Naive B cell (primary cell): ENCODE data around the gene EML4. TPM values are rescaled to one million over a fixed set of nuclear protein-coding genes. Genes with fewer than 3 reads are reported as not detected.

Source experiments
- ATAC-seq, 2 donors: fragments of 150-1000 bp; cut with Tn5 transposase; 2 replicates each; pipeline ENCODE4 v1.10.0; 2021; ENCODE audit warnings: low read depth in 2 of 2, mild to moderate bottlenecking in 2 of 2, moderate library complexity in 2 of 2
- DNase-seq: peaks from one replicate; pipeline ENCODE4 v3.0.0; 2022
- H3K27ac Mint-ChIP-seq, 6 donors: one replicate each; pipeline ENCODE4 v1.8.0; 2020 to 2022; ENCODE audit warnings: mild to moderate bottlenecking in 6 of 6, mixed read lengths in 6 of 6, moderate library complexity in 5 of 6, inconsistent platforms in 2 of 6
- H3K27me3 Mint-ChIP-seq, 3 donors: one replicate each; pipeline ENCODE4 v1.8.0; 2021 to 2022; ENCODE audit warnings: mixed read lengths in 3 of 3, mild to moderate bottlenecking in 1 of 3
- H3K36me3 Mint-ChIP-seq, 2 donors: one replicate each; pipeline ENCODE4 v1.8.0; 2020 to 2022; ENCODE audit warnings: mixed read lengths in 2 of 2, inconsistent platforms in 1 of 2, mild to moderate bottlenecking in 1 of 2
- H3K4me1 Mint-ChIP-seq, 3 donors: one replicate each; pipeline ENCODE4 v1.8.0; 2020 to 2022; ENCODE audit warnings: mixed read lengths in 3 of 3, inconsistent platforms in 1 of 3, mild to moderate bottlenecking in 1 of 3, moderate library complexity in 1 of 3
- H3K4me3 Mint-ChIP-seq, 8 donors: one replicate each; pipeline ENCODE4 v1.8.0; 2020 to 2022; ENCODE audit warnings: mild to moderate bottlenecking in 8 of 8, mixed read lengths in 8 of 8, moderate library complexity in 8 of 8, inconsistent platforms in 2 of 8
- H3K9me3 Mint-ChIP-seq, 7 donors: one replicate each; pipeline ENCODE4 v1.8.0; 2020 to 2022; ENCODE audit warnings: mixed read lengths in 7 of 7, mild to moderate bottlenecking in 5 of 7, inconsistent platforms in 2 of 7, moderate library complexity in 1 of 7
- polyA plus RNA-seq, 6 donors: library from polyadenylated mRNA; unstranded; fragments of 300-500 nt; fragmentation: Illumina TruSeq; gene quantifications; one replicate each; pipeline ENCODE4 v1.2.3, GENCODE V29; 2021; ENCODE audit warnings: low read depth in 6 of 6

The EML4 gene
- polyA plus RNA-seq, 6 donors from 2014 or later, result 33.3 to 77.6 (median 62.5) TPM

DNA sequence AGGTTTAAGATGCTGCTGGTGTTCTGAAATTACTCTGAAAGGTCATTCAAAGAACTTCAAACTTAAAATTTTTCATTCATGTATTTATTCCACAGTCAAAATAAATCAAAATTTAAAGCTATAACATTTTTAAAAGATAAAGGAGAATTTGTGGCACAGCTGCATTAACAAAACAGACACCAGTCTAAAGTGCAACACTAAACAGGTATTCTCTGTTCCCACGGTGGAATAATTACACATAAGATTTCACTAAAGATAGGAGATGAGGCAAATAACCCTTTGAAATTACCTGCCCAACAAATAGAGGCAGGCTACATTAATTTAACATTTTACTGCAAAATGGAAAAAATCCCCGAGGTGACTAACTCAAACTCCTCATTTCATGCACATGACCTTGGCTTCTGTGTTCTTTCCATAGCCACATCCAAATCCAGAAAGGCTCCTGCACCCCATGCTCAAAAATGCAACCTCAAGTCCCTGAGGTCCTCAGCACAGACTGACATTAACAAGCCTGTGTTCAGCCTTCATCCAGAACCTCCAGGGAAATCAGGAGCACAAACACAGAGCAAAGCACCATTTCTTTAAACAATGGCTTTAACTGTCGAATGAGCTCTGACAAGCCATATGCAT lies 181.4 kb downstream of the EML4 start:
- H3K27me3 Mint-ChIP-seq, result no peaks in the 10 kb centered on the region
- peaks cover 0 to 24% of the 10 kb centered on the region in 2 donors for H3K36me3 Mint-ChIP-seq
- no peak overlapping the region for H3K4me3 Mint-ChIP-seq
- peaks cover 5 to 38% (median 8%) of the 10 kb centered on the region in 3 donors for H3K4me1 Mint-ChIP-seq
- H3K9me3 Mint-ChIP-seq, result no peaks in the 10 kb centered on the region
- ATAC-seq (no peak), DNase-seq (no peak)
- H3K27ac Mint-ChIP-seq, result peak overlapping the region in 1 of 6 donors; percentile 49

GRCh38 chr2:42351864-42352263 lies 182.7 kb downstream of the EML4 start:
- Mint-ChIP-seq H3K4me1 (peaks cover 10 to 37% (median 17%) of the 10 kb centered on the region in 3 donors), H3K27me3 (no peaks in the 10 kb centered on the region), H3K9me3 (no peaks in the 10 kb centered on the region), H3K4me3 (peak overlapping the region in 1 of 8 donors; percentile 10), H3K27ac (no peak overlapping the region), H3K36me3 (peaks cover 0 to 24% of the 10 kb centered on the region in 2 donors)
- ATAC-seq (no peak), DNase-seq (no peak)

DNA sequence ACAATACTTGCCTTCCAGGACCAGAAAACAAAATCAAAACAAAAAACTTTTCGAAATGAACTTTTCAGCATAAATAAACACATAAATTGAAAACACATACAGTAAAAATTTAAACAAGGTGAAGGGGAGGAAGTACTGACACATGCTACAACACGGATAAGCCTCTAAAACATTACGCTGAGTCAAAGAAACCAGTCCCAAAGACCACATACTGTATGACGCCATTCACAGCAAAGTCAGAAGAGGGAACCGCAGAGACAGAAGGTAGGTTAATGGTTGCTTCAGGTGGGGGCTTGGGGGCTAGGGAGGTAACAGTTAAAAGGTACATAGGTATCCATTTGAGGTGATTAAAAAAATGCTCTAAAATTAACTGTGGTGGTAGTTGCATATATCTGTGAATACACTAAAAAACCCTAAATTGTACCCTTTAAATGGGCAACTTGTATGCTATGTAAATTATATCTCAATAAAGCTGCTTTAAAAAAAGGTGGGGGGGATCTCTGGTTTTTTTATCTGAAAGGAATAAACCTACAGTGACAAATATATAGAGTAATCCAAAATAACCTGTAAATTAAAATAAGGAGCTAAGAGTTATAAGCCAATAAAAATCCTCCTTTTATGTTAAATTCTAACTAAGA lies 184.8 kb downstream of the EML4 start:
- Mint-ChIP-seq H3K27ac (peak overlapping the region in 2 of 6 donors; percentile 2 to 67), H3K4me1 (peaks cover 24 to 45% (median 38%) of the 10 kb centered on the region in 3 donors), H3K36me3 (peaks cover 0 to 18% of the 10 kb centered on the region in 2 donors), H3K4me3 (peak overlapping the region in 1 of 8 donors; percentile 16), H3K9me3 (no peaks in the 10 kb centered on the region), H3K27me3 (no peaks in the 10 kb centered on the region)
- ATAC-seq (no peak), DNase-seq (no peak)

DNA sequence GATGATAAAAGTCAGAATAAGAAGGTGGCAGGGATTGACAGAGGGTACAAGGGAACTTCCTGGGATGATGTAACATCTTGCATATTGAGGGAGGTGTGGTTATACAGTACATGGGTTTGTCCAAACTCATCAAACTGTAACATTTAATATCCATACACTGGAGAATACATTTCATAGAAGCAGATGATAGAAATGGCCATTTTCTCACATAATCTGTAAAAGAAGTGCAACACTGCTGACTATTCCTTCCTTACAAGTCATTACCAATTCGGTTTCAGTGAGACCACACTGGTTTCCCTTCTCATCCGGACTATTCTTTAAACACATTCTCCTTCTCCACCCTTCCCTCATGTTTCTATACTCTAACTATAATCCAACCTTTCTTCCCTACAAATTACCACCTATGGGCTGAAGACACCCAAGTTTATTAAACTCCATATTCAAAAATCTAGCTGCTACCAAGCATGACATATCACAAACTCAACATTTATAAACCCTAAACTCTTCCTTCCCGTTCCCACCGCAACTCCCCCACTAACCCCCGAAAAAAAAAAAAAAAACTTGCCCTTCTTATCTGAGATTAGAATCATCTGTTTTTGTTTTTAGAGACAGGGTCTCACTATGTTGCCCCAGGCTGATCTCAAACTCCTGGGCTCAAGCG lies 190.3 kb downstream of the EML4 start:
- H3K9me3 Mint-ChIP-seq, result no peaks in the 10 kb centered on the region
- H3K4me1 Mint-ChIP-seq, result peaks cover 40 to 63% (median 59%) of the 10 kb centered on the region in 3 donors

GRCh38 chr2:42359965-42360483 lies 190.9 kb downstream of the EML4 start:
- ATAC-seq (no peak), DNase-seq (peak; percentile 4)
- Mint-ChIP-seq H3K4me1 (peaks cover 35 to 57% (median 53%) of the 10 kb centered on the region in 3 donors), H3K27me3 (peaks cover 0 to 7% (median 0%) of the 10 kb centered on the region in 3 donors), H3K36me3 (no peaks in the 10 kb centered on the region), H3K9me3 (no peaks in the 10 kb centered on the region), H3K4me3 (peak overlapping the region; percentile 89 to 98 (median 96)), H3K27ac (peak overlapping the region; percentile 70 to 100 (median 99))

More for the DNA sequence above, 190.3 kb downstream of the EML4 start:
- no peaks in the 10 kb centered on the region for H3K36me3 Mint-ChIP-seq
- H3K4me3 Mint-ChIP-seq, result peak overlapping the region; percentile 89 to 98 (median 96)
- no peak for ATAC-seq
- H3K27ac Mint-ChIP-seq, result peak overlapping the region in 5 of 6 donors; percentile 81 to 100 (median 99)
- no peak for DNase-seq
- peaks cover 0 to under 1% (median 0%) of the 10 kb centered on the region in 3 donors for H3K27me3 Mint-ChIP-seq

DNA sequence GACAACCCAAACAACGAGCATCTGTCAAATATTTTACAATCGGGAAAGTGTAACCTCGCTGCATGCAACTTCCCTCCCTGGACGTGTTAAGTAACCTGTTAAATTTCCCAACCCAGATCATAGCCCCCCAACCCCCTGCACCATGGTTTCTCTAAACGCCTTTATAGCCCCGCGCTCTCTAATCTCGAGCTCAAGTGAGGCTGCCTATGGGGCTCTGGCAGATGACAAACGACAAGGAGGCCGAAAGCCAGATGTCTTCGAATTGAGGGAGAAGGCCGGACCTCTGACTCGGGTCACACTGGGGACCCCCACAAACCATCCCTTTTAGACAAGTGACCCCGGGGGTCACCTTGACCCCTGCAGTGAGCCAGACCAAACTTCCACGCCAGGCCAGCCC lies 191.3 kb downstream of the EML4 start:
- H3K27me3 Mint-ChIP-seq, result peaks cover 0 to 8% (median 0%) of the 10 kb centered on the region in 3 donors
- peaks cover 35 to 56% (median 51%) of the 10 kb centered on the region in 3 donors for H3K4me1 Mint-ChIP-seq
- H3K9me3 Mint-ChIP-seq, result no peaks in the 10 kb centered on the region
- H3K4me3 Mint-ChIP-seq, result peak overlapping the region; percentile 89 to 98 (median 96)
- DNase-seq (no peak), ATAC-seq (no peak)
- H3K27ac Mint-ChIP-seq, result peak overlapping the region; percentile 94 to 100 (median 99)
- no peaks in the 10 kb centered on the region for H3K36me3 Mint-ChIP-seq

DNA sequence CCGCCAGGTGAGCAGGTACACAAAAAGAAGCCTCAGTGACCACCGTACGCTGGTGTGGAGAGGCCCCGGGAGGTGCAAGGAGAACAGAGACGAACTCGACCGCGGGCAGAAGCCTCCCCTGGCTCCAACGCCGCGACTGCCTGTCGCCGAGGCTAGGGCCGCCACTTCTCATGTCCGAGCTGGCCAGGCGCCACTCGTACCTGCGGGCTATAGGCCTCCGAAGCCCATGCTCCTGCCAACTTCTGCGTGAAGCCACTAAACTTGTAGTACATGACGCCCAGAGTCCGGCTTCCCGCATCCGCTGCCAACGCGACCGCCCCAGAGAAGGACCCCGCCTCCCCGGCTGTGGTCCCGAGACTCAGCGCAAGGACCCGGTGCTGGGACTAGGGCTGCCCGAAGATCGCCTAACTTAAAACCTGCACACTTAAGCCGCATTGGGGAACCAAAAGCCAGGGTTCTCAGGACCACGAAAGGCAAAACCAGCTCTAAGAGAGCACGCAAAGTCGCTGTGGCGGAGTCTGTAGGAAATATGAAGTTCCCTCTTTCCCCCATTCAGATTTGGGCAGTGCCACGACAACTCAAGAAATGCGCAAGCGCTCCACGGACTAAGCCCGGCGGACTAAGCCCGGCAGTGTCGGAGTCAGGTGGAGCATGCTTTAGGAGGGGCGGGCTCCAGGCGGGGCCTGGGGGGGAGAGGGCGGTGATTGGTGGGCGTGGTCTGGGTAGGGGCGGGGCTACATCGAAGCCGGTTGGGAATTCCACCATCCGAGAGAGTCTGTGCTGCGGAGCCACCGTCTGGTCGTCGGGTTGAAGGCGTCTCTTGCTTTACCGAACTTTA lies 192.0 kb downstream of the EML4 start, which contains the start of gene COX7A2L:
Gene COX7A2L (minus strand): TSS at position 328 of the 838 bp plus-strand sequence. CDS start 56 bp downstream, at position 272.
- Mint-ChIP-seq H3K27ac (peak within 1 kb of the TSS; percentile 94 to 100 (median 99)), H3K4me1 (peaks cover 33 to 54% (median 51%) of the 10 kb centered on the region in 3 donors)

DNA sequence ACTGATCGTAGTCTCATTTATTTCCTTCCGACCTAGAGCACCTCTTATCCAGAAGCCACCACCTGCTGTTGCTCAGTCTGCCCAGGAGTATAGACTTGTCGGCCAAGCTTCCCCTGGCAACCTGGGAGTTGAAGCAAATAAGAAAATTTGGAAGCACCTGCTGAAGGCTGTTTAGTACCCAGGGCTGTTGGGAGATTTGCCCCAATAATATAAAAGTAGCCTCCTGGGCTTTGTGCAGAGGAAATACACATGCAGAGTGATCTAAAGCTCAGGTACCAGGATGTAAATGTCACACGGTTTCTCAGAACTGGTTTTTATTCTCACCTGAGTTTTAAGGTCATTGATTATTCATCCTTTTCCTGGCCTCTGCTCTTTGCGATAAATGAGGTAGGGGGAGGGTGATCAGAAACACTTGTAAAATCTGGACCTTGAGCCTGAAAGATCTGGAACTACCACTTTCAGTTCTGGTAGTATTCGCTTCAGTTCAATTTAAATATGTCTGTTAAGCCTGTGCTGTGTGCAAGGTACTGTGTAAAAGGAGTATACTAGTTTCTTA lies 192.7 kb downstream of the EML4 start:
- no peaks in the 10 kb centered on the region for H3K9me3 Mint-ChIP-seq
- peaks cover 30 to 51% (median 47%) of the 10 kb centered on the region in 3 donors for H3K4me1 Mint-ChIP-seq
- DNase-seq, result no peak
- H3K27ac Mint-ChIP-seq, result peak overlapping the region; percentile 94 to 100 (median 99)
- no peaks in the 10 kb centered on the region for H3K36me3 Mint-ChIP-seq
- H3K4me3 Mint-ChIP-seq, result peak overlapping the region; percentile 89 to 98 (median 96)
- peaks cover 1 to 8% (median 8%) of the 10 kb centered on the region in 3 donors for H3K27me3 Mint-ChIP-seq
- no peak for ATAC-seq

More for the DNA sequence above, 192.0 kb downstream of the EML4 start, which contains the start of gene COX7A2L:
- no peaks in the 10 kb centered on the region for H3K36me3 Mint-ChIP-seq
- ATAC-seq (peak; percentile 89), DNase-seq (peak; percentile 95)
- H3K27me3 Mint-ChIP-seq, result peaks cover 0 to 8% (median 5%) of the 10 kb centered on the region in 3 donors
- no peaks in the 10 kb centered on the region for H3K9me3 Mint-ChIP-seq
- H3K4me3 Mint-ChIP-seq, result peak within 1 kb of the TSS; percentile 89 to 98 (median 96)

DNA sequence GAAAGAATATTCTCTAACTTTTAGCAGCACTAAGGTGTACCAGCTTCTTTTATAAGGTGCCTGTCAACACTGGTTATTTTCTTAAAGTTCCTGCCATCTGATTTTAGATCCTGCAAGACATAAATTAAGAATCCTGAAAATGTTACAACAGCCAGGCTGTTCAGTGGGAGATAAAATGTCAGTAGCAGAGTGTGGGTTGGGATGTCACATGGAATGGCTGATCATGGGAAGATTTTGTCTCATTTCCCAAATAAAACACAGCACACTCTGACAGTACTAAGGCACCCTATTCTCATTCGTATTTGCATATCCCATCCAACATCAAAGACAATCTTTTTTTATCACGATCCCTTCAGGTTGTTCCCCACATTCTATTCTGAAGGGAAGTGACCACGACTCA lies 194.3 kb downstream of the EML4 start:
- no peak overlapping the region for H3K4me3 Mint-ChIP-seq
- DNase-seq (no peak), ATAC-seq (no peak)
- H3K9me3 Mint-ChIP-seq, result no peaks in the 10 kb centered on the region
- peaks cover 19 to 37% (median 31%) of the 10 kb centered on the region in 3 donors for H3K4me1 Mint-ChIP-seq
- peaks cover 9 to 16% (median 11%) of the 10 kb centered on the region in 3 donors for H3K27me3 Mint-ChIP-seq
- no peak overlapping the region for H3K27ac Mint-ChIP-seq
- H3K36me3 Mint-ChIP-seq, result no peaks in the 10 kb centered on the region

DNA sequence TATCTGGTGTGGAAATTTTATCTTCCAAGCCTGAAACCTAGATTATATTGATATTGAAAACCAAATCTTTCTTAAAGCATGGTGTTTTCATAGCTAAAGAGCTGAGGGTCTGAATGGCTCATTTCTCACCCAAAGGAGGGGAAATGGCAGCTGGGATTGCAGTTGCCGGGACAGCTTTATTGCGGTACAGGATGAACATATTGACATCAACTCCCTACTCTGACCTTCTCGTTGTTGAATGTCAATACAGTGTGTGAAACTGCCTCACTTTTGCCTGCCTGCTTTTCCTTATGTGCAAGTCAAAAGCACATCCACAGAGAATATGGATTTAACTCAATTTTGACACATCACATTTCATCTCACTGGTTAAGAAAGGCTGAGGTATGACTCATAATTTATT lies 195.5 kb downstream of the EML4 start:
- Mint-ChIP-seq H3K27ac (no peak overlapping the region), H3K9me3 (no peaks in the 10 kb centered on the region), H3K36me3 (no peaks in the 10 kb centered on the region), H3K27me3 (peaks cover 9 to 16% (median 11%) of the 10 kb centered on the region in 3 donors), H3K4me1 (peaks cover 9 to 25% (median 18%) of the 10 kb centered on the region in 3 donors), H3K4me3 (no peak overlapping the region)
- ATAC-seq (no peak), DNase-seq (no peak)

- no peak overlapping the region for H3K4me3 Mint-ChIP-seq
- no peak for ATAC-seq
- H3K27ac Mint-ChIP-seq, result no peak overlapping the region
- DNase-seq, result no peak
- H3K27me3 Mint-ChIP-seq, result peaks cover 9 to 16% (median 11%) of the 10 kb centered on the region in 3 donors
- H3K9me3 Mint-ChIP-seq, result no peaks in the 10 kb centered on the region
- H3K36me3 Mint-ChIP-seq, result no peaks in the 10 kb centered on the region
- H3K4me1 Mint-ChIP-seq, result peaks cover 0 to 8% (median 8%) of the 10 kb centered on the region in 3 donors
These were observed 197.3 kb downstream of the EML4 start for GRCh38 chr2:42366411-42366810.

DNA sequence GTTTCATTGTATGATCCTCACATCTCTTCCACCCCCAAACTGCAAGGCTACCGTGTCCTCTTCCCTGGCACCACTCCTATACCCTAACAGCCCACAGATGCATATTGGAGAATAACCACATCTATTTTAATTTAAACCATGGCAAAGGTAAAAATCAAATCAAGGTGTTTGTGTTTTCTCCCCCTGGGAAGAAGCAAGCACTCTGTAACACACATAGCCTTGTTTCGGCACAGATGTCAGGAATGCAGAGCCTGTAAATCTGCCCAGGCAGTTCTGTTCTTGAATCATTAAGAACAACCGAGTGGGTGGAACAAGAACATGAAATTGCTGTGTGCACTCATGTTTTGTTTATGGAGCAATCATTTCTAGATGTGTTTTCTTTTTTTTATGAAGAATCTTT lies 198.7 kb downstream of the EML4 start:
- DNase-seq (no peak), ATAC-seq (no peak)
- Mint-ChIP-seq H3K9me3 (no peaks in the 10 kb centered on the region), H3K36me3 (no peaks in the 10 kb centered on the region), H3K4me1 (no peaks in the 10 kb centered on the region), H3K27ac (no peak overlapping the region), H3K4me3 (no peak overlapping the region), H3K27me3 (peaks cover 9 to 16% (median 11%) of the 10 kb centered on the region in 3 donors)
